ENCODE measurements around the gene ZNF594.
"Not testable (repeated sequence)": the region's sequence is repeated elsewhere in the genome, so short reads cannot be mapped to it uniquely, and the experiment has no call there.

The ZNF594 gene

DNA sequence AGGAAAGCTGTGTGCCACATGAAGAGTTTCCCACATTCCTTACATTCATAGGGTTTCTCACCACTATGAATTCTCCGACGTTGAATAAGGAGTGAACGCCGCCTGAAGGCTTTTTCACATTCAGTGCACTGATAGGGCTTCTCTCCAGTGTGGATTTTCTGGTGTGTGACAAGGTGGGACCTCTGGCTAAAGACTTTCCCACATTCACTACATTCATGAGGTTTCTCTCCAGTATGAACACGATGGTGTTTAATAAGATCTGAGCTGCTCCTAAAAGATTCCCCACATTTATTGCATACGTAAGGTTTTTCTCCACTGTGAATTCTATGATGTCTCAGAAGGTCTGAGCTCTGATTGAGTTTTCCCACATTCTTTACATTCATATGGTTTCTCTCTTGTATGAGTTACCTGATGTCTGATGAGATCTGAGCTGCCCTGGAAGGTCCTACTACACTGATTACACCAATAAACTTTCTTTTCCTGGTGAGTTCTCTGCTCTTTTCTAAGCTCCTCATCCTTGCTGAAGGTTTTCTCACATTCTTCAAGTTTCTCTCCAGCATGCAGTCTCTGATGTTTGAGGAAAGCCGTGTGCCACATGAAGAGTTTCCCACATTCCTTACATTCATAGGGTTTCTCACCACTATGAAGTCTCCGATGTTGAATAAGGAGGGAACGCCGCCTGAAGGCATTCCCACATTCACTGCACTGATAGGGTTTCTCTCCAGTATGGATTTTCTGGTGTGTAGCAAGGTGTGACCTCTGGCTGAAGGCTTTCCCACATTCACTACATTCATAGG, 10.0 kb downstream of the ZNF594 start:
- DNase-seq (ENCODE audit: low spot score in 2 of 2), result no peak
- Mint-ChIP-seq H3K4me1 (no peaks in the 10 kb centered on the region), H3K4me3 (no peak overlapping the region), H3K27ac (peak overlapping the region; percentile 31), H3K9me3 (peaks cover 11% of the 10 kb centered on the region), H3K27me3 (no peaks in the 10 kb centered on the region), H3K36me3 (peaks cover 23% of the 10 kb centered on the region)
- ATAC-seq (ENCODE audit: low read depth), result no peak

DNA sequence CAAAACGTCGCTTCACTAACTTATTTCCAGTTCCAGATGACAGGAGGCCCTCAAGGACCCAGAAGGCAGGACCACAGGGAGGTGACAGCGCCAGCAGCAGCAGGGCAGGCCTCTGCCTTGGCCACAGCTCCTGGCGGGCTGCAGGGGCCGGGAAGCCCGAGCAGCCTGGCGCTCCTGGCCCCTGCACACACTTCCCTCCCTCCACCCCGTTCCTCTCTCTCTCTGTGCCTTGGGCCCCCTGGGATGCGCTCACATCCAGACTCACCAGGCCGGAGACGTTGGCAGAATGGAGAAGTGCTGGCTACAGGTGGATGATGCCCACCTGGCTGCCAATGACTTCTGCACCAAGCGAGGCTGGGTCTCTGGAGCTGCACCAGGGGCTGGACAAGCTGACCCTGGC, 12.7 kb downstream of the ZNF594 start:
- ATAC-seq (ENCODE audit: low read depth) (no peak), DNase-seq (ENCODE audit: low spot score in 2 of 2) (no peak)
- H3K36me3 Mint-ChIP-seq, result peaks cover 32% of the 10 kb centered on the region
- H3K4me1 Mint-ChIP-seq, result no peaks in the 10 kb centered on the region
- H3K4me3 Mint-ChIP-seq, result no peak overlapping the region
- H3K27me3 Mint-ChIP-seq, result no peaks in the 10 kb centered on the region
- H3K9me3 Mint-ChIP-seq, result peaks cover 10% of the 10 kb centered on the region
- no peak overlapping the region for H3K27ac Mint-ChIP-seq

DNA sequence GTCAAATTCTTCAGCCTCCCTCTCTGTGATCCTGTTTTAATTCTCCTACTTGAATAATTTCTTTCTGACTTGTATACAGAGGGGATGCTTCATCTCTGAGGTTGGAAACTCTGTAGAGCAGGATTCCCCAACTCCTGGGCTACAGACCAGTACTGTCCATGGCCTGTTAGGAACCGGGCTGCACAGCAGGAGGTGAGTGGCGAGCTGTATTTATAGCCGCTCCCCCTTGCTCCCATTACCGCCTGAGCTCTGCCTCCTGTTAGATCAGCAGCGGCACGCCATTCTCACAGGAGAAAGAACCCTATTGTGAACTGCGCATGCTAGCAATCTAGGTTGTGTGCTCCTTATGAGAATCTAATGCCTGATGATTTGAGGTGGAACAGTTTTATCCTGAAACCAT, 16.6 kb downstream of the ZNF594 start:
- H3K9me3 Mint-ChIP-seq; DNase-seq (ENCODE audit: low spot score in 2 of 2); ATAC-seq (ENCODE audit: low read depth); H3K4me1 Mint-ChIP-seq; H3K27ac Mint-ChIP-seq; H3K27me3 Mint-ChIP-seq; H3K4me3 Mint-ChIP-seq: not testable (repeated sequence)
- H3K36me3 Mint-ChIP-seq, result peaks cover 24% of the 10 kb centered on the region

DNA sequence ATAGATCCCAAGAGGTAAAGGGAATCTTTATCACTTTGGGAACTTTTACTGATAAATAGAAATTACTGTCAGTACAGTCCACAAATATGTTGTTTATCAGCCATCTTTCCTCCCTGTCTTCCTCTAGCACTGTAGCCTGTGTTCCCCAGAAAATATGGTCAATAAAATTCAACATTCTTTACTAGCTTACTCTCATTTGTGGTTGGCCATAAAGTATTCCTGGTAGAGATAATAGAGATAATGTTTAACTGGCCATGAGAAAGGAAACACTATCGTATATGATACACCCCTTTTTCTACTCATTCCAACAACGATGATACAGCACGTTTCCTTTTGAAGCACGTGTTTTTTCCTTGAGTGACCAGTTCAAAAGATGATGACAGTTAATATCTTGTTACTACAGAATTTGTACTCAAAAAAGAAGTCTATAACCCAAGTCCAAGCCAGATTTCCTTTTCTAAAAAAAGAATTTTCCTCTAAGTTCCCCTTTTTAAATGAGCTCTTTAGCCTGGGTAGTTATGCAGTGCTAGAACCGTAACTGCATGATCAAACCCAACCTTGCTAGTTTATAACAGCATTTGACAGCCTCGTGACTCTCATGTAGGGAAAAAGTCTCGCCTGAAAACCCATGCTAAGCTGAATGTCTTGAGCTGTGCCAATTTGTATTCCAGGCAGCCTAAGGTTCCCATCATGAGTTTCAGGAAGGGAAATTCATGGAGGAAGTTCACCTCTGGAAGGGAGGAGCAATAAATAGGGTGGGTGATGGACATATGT, 25.7 kb downstream of the ZNF594 start:
- Mint-ChIP-seq H3K27ac (peak overlapping the region; percentile 67), H3K4me3 (peak overlapping the region; percentile 33), H3K4me1 (peaks cover 13% of the 10 kb centered on the region)
- H3K27me3 Mint-ChIP-seq; DNase-seq (ENCODE audit: low spot score in 2 of 2); H3K36me3 Mint-ChIP-seq; H3K9me3 Mint-ChIP-seq: not testable (repeated sequence)
- ATAC-seq (ENCODE audit: low read depth), result peak; percentile 65

DNA sequence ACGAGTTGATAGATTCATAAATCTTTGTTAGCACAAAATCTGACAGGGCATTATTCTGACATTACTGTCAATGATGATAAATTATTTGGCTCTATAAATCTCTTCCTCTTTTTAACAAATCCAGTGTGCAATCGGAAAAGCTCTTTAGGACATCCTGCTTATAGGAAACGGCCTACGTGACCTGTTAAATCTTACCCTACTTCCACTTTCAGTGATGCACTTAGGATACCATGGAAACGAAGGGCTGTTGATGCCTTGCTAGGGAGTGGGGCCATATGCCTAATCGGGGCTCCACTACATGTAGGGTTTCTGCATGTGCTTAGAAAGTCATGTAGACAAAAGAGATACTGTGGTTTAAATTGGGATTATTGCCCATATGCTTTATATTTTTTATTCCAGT, 27.2 kb downstream of the ZNF594 start:
- DNase-seq (ENCODE audit: low spot score in 2 of 2), result no peak
- Mint-ChIP-seq H3K36me3 (no peaks in the 10 kb centered on the region), H3K9me3 (no peaks in the 10 kb centered on the region), H3K27me3 (no peaks in the 10 kb centered on the region), H3K27ac (no peak overlapping the region), H3K4me3 (no peak overlapping the region), H3K4me1 (peaks cover 13% of the 10 kb centered on the region)
- no peak for ATAC-seq (ENCODE audit: low read depth)

DNA sequence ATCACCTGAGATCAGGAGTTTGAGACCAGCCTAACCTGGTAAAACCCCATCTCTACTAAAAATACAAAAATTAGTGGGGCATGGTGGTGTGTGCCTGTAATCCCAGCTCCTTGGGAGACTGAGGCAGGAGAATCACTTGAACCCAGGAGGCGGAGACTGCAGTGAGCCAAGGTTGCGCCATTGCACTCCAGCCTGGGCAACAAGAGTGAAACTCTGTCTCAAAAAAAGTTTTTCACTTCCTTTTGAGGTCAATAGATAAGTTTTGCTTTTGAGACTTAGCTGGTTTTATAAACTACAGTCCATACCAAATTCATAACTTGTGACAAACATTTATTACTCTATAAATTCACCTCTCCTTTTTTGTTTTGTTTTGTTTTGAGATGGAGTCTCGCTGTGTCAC, 29.9 kb downstream of the ZNF594 start:
- not testable (repeated sequence) for ATAC-seq (ENCODE audit: low read depth); DNase-seq (ENCODE audit: low spot score in 2 of 2); H3K9me3 Mint-ChIP-seq; H3K36me3 Mint-ChIP-seq; H3K4me3 Mint-ChIP-seq; H3K27me3 Mint-ChIP-seq; H3K27ac Mint-ChIP-seq
- peaks cover 10% of the 10 kb centered on the region for H3K4me1 Mint-ChIP-seq

DNA sequence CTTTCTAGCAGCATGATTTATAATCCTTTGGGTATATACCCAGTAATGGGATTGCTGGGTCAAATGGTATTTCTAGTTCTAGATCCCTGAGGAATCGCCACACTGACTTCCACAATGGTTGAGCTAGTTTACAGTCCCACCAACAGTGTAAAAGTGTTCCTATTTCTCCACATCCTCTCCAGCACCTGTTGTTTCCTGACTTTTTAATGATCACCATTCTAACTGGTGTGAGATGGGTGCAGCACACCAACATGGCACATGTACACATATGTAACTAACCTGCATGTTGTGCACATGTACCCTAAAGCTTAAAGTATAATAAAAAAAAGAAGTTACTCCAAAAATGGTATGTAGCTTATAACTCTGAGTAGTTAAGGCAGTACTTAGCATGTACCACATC, 31.0 kb downstream of the ZNF594 start:
- not testable (repeated sequence) for H3K9me3 Mint-ChIP-seq; H3K4me1 Mint-ChIP-seq; H3K27me3 Mint-ChIP-seq; H3K27ac Mint-ChIP-seq; ATAC-seq (ENCODE audit: low read depth); H3K36me3 Mint-ChIP-seq; DNase-seq (ENCODE audit: low spot score in 2 of 2); H3K4me3 Mint-ChIP-seq

DNA sequence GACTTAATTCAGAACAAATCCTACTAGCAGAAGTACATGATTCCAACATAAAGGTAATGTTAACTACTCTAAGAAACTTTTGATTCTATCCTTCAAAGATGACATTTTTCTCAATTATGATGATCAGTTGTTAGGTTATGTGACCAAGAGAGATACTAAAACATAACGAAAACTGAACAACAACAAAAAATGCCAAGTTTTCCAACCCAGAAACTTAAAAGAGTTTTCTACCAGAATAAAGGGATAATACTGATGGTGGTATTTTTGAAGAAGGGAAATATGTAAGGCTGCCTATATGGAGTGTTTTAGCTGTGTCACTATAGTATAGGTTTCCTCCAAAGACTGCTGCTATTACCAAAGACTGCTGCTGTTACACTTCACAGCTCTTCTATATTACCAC, 45.5 kb downstream of the ZNF594 start:
- DNase-seq (ENCODE audit: low spot score in 2 of 2); H3K27ac Mint-ChIP-seq; H3K36me3 Mint-ChIP-seq; H3K9me3 Mint-ChIP-seq; H3K27me3 Mint-ChIP-seq; H3K4me1 Mint-ChIP-seq; ATAC-seq (ENCODE audit: low read depth); H3K4me3 Mint-ChIP-seq: not testable (repeated sequence)

DNA sequence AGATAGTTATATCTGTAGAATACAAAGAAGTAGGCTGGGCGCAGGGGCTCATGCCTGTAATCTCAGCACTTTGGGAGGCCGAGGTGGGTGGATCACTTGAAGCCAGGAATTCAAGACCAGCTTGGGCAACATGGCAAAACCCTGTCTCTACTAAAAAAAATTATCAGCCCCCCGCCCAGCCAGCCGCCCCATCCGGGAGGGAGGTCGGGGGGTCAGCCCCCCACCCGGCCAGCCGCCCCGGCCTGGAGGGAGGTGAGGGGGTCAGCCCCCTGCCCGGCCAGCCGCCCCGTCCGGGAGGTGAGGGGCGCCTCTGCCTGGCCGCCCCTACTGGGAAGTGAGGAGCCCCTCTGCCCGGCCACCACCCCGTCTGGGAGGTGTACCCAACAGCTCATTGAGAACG, 48.8 kb downstream of the ZNF594 start:
- H3K4me3 Mint-ChIP-seq; H3K4me1 Mint-ChIP-seq; H3K36me3 Mint-ChIP-seq; DNase-seq (ENCODE audit: low spot score in 2 of 2); H3K27me3 Mint-ChIP-seq; H3K27ac Mint-ChIP-seq; H3K9me3 Mint-ChIP-seq; ATAC-seq (ENCODE audit: low read depth): not testable (repeated sequence)

DNA sequence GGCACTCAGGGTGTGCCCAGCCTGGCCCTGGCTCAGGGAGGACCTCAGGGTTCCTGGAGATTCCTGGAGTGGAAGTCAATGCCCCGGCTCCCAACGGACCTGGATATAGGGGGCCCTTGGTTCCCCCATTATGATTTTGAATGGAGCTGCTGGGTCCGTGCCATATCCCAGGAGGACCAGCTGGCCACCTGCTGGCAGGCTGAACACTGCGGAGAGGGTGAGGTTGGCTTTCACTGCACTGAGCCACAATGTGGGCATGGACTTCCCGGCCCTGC, 52.3 kb downstream of the ZNF594 start:
- no peaks in the 10 kb centered on the region for H3K36me3 Mint-ChIP-seq
- DNase-seq (ENCODE audit: low spot score in 2 of 2) (no peak), ATAC-seq (ENCODE audit: low read depth) (no peak)
- no peak overlapping the region for H3K4me3 Mint-ChIP-seq
- no peaks in the 10 kb centered on the region for H3K27me3 Mint-ChIP-seq
- H3K9me3 Mint-ChIP-seq, result no peaks in the 10 kb centered on the region
- peaks cover 5% of the 10 kb centered on the region for H3K4me1 Mint-ChIP-seq
- no peak overlapping the region for H3K27ac Mint-ChIP-seq

DNA sequence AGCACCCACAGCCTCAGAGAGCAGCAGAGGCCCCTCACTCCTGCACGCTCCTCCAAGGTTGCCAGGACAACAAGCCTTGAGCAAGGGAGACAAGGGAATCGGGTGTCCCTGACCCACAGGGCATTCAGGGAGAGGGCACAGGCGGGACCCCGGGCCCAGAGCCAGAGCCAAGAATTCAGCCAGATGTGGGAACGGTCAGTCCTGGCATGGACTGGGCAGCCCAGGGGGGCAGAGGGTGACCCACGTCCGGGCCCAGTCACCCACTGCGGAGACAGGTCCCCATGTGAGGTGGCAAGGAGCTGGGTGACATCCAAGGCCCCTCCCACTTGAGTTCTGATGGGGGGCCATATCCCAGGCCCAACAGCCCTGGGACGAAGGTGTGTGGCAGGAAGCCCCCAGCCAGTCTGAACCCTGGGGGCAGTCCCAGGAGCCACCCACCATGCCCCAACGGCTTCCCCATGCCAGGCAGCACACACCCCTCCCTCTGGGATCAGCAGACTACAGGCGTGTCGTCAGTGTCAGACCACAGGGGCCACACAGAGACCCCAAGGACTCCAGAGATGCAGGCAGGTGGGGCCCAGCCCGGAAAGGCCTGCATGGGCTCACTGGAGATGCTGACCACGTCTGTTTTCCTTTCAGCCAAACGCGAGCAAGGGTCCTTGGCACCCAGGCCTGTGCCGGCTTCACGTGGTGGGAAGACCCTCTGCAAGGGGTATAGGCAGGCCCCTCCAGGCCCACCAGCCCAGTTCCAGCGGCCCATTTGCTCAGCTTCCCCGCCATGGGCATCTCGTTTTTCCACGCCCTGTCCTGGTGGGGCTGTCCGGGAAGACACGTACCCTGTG, 52.8 kb downstream of the ZNF594 start:
- H3K9me3 Mint-ChIP-seq, result no peaks in the 10 kb centered on the region
- no peak overlapping the region for H3K4me3 Mint-ChIP-seq
- H3K27me3 Mint-ChIP-seq, result peaks cover under 1% of the 10 kb centered on the region
- no peak for ATAC-seq (ENCODE audit: low read depth)
- no peak for DNase-seq (ENCODE audit: low spot score in 2 of 2)
- H3K27ac Mint-ChIP-seq, result no peak overlapping the region
- H3K4me1 Mint-ChIP-seq, result peaks cover 5% of the 10 kb centered on the region
- H3K36me3 Mint-ChIP-seq, result no peaks in the 10 kb centered on the region

DNA sequence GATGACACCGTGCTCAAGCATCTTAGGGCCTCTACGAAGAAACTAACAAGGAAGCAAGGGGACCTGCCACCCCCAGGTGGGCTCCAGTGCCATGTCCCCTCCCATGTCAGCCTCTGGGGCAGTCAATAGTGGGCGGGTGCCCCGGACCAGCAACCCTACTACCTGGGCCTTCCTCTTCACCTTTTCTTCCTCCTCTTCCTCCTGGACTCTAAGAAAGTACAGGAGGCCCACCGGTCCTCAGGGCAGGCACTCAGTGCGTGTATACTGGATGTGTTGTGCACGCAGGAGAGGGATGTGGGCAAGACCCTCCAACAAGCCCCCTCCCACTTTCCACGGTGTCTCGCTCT, 53.5 kb downstream of the ZNF594 start:
- not testable (repeated sequence) for H3K27ac Mint-ChIP-seq; H3K4me1 Mint-ChIP-seq; H3K27me3 Mint-ChIP-seq; ATAC-seq (ENCODE audit: low read depth); DNase-seq (ENCODE audit: low spot score in 2 of 2); H3K9me3 Mint-ChIP-seq; H3K4me3 Mint-ChIP-seq; H3K36me3 Mint-ChIP-seq

DNA sequence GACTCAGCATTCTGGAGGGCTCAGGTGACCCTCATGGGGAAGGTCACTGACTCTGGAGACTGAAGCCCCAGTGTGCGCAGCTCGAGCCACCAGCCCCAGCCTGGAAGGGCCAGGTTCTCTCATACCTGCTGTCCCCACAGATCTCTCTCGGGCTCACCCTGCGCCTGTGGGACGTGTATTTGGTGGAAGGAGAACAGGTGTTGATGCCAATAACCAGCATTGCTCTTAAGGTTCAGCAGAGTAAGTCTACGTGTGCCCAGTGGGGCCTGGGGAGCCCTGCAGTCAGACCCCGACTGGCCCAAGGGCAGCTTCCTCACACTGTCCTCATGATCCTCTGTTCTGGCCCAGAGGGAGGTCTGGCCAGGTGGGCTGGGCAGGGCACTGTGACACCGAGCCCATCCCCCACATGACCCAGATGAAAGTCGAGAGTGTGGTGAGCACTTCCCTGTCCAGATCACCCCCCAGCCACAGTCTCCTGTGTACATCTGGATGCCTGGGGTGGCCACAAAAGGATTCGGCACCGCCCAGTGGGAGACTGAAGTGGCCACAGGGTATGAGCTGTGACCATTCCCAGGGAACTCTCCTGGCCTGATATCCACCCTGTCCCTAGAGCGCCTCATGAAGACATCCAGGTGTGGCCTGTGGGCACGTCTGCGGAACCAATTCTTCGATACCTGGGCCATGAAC, 54.0 kb downstream of the ZNF594 start:
- DNase-seq (ENCODE audit: low spot score in 2 of 2), result peak in 1 of 2 donors; percentile 4
- ATAC-seq (ENCODE audit: low read depth); H3K4me3 Mint-ChIP-seq; H3K9me3 Mint-ChIP-seq; H3K4me1 Mint-ChIP-seq; H3K27me3 Mint-ChIP-seq; H3K36me3 Mint-ChIP-seq; H3K27ac Mint-ChIP-seq: not testable (repeated sequence)
